Fibroblast of villous mesenchyme (primary cell): Measurements from ENCODE around the gene MSANTD7. TPM values are rescaled to one million over a fixed set of nuclear protein-coding genes. Genes with fewer than 3 reads are reported as not detected.
A peak's percentile ranks its signal among the peaks of the same experiment; 100 is the strongest.

Experiments
- DNase-seq: peaks from one replicate; pipeline ENCODE4 v3.0.0-alpha.2; 2010; ENCODE audit warnings: low read depth
- H3K4me3 ChIP-seq: 2 replicates; pipeline ENCODE4 v1.5.1; 2011; ENCODE audit warnings: low read depth, mild to moderate bottlenecking, low read length
- total RNA-seq: library from RNA; depleted of rRNA; stranded (reverse); fragments of >200 nt; gene quantifications from 2 replicates; pipeline ENCODE4 v1.2.3, GENCODE V29; 2012
- TF ChIP-seq, protein P1 (sequence below): IDR thresholded peaks from 2 replicates; pipeline ENCODE4 v1.5.1; 2012; ENCODE audit warnings: low read depth, mild to moderate bottlenecking, low read length; ENCODE audit not compliant: insufficient read depth

Gene MSANTD7
- total RNA-seq, 1 donor = 23.3 TPM

- H3K4me3 ChIP-seq = no peak overlapping the region
- TF ChIP-seq, protein P1, sequence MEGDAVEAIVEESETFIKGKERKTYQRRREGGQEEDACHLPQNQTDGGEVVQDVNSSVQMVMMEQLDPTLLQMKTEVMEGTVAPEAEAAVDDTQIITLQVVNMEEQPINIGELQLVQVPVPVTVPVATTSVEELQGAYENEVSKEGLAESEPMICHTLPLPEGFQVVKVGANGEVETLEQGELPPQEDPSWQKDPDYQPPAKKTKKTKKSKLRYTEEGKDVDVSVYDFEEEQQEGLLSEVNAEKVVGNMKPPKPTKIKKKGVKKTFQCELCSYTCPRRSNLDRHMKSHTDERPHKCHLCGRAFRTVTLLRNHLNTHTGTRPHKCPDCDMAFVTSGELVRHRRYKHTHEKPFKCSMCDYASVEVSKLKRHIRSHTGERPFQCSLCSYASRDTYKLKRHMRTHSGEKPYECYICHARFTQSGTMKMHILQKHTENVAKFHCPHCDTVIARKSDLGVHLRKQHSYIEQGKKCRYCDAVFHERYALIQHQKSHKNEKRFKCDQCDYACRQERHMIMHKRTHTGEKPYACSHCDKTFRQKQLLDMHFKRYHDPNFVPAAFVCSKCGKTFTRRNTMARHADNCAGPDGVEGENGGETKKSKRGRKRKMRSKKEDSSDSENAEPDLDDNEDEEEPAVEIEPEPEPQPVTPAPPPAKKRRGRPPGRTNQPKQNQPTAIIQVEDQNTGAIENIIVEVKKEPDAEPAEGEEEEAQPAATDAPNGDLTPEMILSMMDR = no peak
- no peak for DNase-seq
Measured at GRCh38 chr10:14821635-14822375, 16.3 kb upstream of the MSANTD7 start.

DNA sequence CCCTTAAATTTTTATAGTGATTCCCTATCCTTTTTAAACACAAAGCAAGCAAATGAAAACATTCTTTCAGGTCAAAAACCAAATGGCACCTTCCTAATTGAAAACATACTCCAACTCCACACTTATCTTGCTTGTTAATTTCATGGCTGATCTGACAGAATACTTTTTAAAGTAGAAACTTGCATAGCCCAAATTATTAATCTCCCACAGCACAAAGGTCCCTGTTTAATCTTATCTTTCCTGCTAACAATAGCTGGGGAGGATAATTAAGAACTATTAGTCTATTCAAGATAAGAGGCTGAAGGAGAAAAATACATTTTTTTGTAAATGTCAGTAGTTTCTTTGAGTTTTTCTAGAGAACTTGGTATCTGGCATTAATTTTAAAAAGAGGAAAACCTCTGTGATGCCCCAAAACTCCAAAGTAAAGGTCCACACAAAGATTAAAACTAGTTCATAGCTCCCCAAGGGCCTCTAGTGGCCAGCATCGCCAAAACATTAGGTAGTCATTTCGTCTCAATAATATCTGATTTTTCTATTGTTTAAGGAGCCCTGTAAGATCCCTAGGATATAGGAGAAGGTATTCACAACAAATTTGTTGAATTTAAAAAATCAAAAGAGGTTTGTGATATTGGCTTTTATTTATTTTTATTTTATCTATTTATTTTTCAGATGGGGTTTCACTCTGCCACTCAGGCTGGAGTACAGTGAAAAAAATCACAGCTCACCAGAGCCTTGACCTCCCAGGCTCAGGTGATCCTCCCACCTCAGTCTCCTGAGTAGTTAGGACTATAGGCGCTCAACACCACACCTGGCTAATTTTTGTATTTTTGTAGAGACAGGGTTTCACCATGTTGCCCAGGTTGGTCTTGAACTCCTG lies 15.0 kb upstream of the MSANTD7 start:
- peak; percentile 54 for DNase-seq
- TF ChIP-seq, protein P1 = peak; percentile 72
- no peak overlapping the region for H3K4me3 ChIP-seq

GRCh38 chr10:14823966-14824365 lies 14.1 kb upstream of the MSANTD7 start:
- TF ChIP-seq, protein P1 = no peak
- no peak overlapping the region for H3K4me3 ChIP-seq
- DNase-seq = no peak

DNA sequence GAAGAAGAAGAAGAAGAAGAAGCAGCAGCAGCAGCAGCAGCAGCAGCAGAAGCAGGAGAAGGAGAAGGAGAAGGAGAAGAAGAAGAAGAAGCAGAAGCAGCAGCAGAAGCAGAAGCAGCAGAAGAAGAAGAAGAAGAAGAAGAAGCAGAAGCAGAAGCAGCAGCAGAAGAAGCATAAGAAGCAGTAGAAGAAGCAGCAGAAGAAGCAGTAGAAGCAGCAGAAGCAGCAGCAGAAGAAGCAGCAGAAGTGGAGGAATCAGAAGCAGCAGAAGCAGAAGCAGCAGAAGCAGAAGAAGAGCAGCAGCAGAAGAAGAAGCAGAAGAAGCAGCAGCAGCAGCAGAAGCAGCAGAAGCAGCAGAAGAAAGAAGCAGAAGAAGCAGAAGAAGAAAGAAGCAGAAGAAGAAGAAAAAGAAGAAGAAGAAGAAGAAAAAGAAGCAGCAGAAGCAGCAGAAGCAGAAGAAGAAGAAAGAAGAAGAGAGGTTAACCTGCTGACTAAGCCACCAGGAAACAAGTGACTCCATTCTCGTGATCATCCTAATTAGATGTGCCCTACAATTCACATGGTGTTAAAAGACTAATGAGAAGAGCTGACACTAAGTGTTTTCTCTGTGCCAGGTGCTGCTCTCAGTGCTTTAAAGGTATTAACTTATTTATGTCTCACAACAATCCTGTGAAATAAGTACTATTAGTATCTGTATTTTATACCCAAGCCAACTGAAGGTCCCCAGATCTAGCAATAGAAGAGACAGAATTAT lies 11.9 kb upstream of the MSANTD7 start:
- DNase-seq = no peak
- TF ChIP-seq, protein P1 = no peak
- no peak overlapping the region for H3K4me3 ChIP-seq

- H3K4me3 ChIP-seq = no peak overlapping the region
- TF ChIP-seq, protein P1 = no peak
- DNase-seq = no peak
Measured at GRCh38 chr10:14833106-14833505, 5.0 kb upstream of the MSANTD7 start.

DNA sequence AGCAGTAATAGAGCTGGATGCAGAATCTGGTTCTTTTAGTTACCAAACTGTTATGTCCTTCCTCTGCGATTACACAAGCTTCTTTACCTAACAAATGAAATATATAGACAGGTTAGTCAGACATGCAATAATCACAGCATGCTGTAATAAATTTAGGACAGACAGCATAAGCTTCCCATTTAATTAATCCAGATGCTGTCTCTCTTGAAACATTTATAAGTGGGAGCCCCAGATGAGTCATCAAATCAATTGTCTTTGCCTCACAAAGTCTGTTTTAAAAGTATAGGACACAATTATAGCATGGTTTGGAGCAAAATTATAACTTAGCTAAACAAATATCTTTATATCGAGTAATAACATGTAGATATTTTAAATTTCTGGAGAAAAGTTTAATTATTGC lies 1.9 kb upstream of the MSANTD7 start:
- DNase-seq = no peak
- no peak overlapping the region for H3K4me3 ChIP-seq
- TF ChIP-seq, protein P1 = no peak
